CD14-positive monocyte (primary cell): ENCODE measurements around the gene TRAPPC6A. TPM values are rescaled to one million over a fixed set of nuclear protein-coding genes. Genes with fewer than 3 reads are reported as not detected.

Source experiments
- DNase-seq, 3 donors: peaks; one replicate each; pipeline ENCODE4 v3.0.0-alpha.2; 2011 to 2022
- H2AFZ ChIP-seq: 2 replicates; pipeline ENCODE4 v1.6.0; 2012; ENCODE audit warnings: mild to moderate bottlenecking, low read depth, low read length, inconsistent platforms; ENCODE audit not compliant: insufficient read depth, poor library complexity, severe bottlenecking
- H3K27ac ChIP-seq, 2 donors: 1 replicate in 1 of 2; 2 replicates in 1 of 2; pipeline ENCODE4 v1.5.1; 2012 to 2013; ENCODE audit warnings: low read length in 2 of 2, control low read depth in 1 of 2, inconsistent platforms in 1 of 2, low read depth in 1 of 2, mild to moderate bottlenecking in 1 of 2
- H3K27me3 ChIP-seq, 2 donors: one replicate each; pipeline versions ENCODE4 v1.6.0 to v1.6.1; 2011 to 2013; ENCODE audit warnings: low read length in 2 of 2; ENCODE audit not compliant: control insufficient read depth in 2 of 2, insufficient read depth in 2 of 2
- H3K36me3 ChIP-seq, 2 donors: replicated peaks in 1 of 2; 1 replicate in 1 of 2; 2 replicates in 1 of 2; pipeline versions ENCODE4 v1.5.1 to v1.6.1; 2012 to 2013; ENCODE audit warnings: low read length in 2 of 2, control low read depth in 1 of 2, inconsistent platforms in 1 of 2, mild to moderate bottlenecking in 1 of 2; ENCODE audit not compliant: insufficient read depth in 2 of 2, control insufficient read depth in 1 of 2
- H3K4me1 ChIP-seq, 2 donors: 1 replicate in 1 of 2; 2 replicates in 1 of 2; pipeline versions ENCODE4 v1.5.1 to v1.6.1; 2012 to 2013; ENCODE audit warnings: low read length in 2 of 2, control low read depth in 1 of 2, inconsistent platforms in 1 of 2, mild to moderate bottlenecking in 1 of 2, moderate library complexity in 1 of 2; ENCODE audit not compliant: insufficient read depth in 2 of 2, control insufficient read depth in 1 of 2
- H3K4me2 ChIP-seq: replicated peaks from 2 replicates; pipeline ENCODE3; 2012; ENCODE audit warnings: low read length, moderate library complexity, mild to moderate bottlenecking; ENCODE audit not compliant: poor library complexity, severe bottlenecking; ENCODE audit errors: extremely low read depth
- H3K4me3 ChIP-seq, 3 experiments: fragments of 200-600 bp in 1 of 3; sonication (generic) in 1 of 3; replicated peaks in 1 of 3; 1 replicate in 2 of 3; 2 replicates in 1 of 3; pipeline ENCODE4 v1.5.1; 2011 to 2013; ENCODE audit warnings: low read length in 3 of 3, mild to moderate bottlenecking in 3 of 3, control low read depth in 2 of 3, low read depth in 2 of 3, inconsistent platforms in 1 of 3, moderate library complexity in 1 of 3
- H3K79me2 ChIP-seq: 2 replicates; pipeline ENCODE4 v1.6.0; 2012; ENCODE audit warnings: mild to moderate bottlenecking, control low read depth, inconsistent platforms, low read length, moderate library complexity; ENCODE audit not compliant: insufficient read depth
- H3K9ac ChIP-seq: 2 replicates; pipeline ENCODE4 v1.6.0; 2017; ENCODE audit warnings: low read length, mild to moderate bottlenecking; ENCODE audit not compliant: insufficient read depth, poor library complexity, severe bottlenecking
- H3K9me3 ChIP-seq, 2 donors: replicated peaks in 1 of 2; 1 replicate in 1 of 2; 2 replicates in 1 of 2; pipeline versions ENCODE4 v1.5.1 to v1.6.1; 2012 to 2013; ENCODE audit warnings: low read length in 2 of 2, control low read depth in 1 of 2; ENCODE audit not compliant: control insufficient read depth in 1 of 2, insufficient read depth in 1 of 2
- H4K20me1 ChIP-seq: 2 replicates; pipeline ENCODE4 v1.6.0; 2012; ENCODE audit warnings: mild to moderate bottlenecking, low read length, control low read depth, moderate library complexity; ENCODE audit not compliant: insufficient read depth
- H3K27ac Mint-ChIP-seq, 7 donors: one replicate each; pipeline ENCODE4 v1.8.0; 2020; ENCODE audit warnings: mild to moderate bottlenecking in 7 of 7, mixed read lengths in 7 of 7, moderate library complexity in 6 of 7, inconsistent platforms in 2 of 7
- H3K27me3 Mint-ChIP-seq, 3 donors: one replicate each; pipeline ENCODE4 v1.8.0; 2021 to 2022; ENCODE audit warnings: low read depth in 3 of 3, mild to moderate bottlenecking in 3 of 3, mixed read lengths in 3 of 3, moderate library complexity in 3 of 3, inconsistent platforms in 1 of 3
- H3K36me3 Mint-ChIP-seq, 2 donors: one replicate each; pipeline ENCODE4 v1.8.0; 2020; ENCODE audit warnings: mixed read lengths in 2 of 2, inconsistent platforms in 1 of 2, mild to moderate bottlenecking in 1 of 2
- H3K4me1 Mint-ChIP-seq: one replicate; pipeline ENCODE4 v1.8.0; 2020; ENCODE audit warnings: mild to moderate bottlenecking, mixed read lengths
- H3K4me3 Mint-ChIP-seq, 2 donors: one replicate each; pipeline ENCODE4 v1.8.0; 2020; ENCODE audit warnings: mild to moderate bottlenecking in 2 of 2, mixed read lengths in 2 of 2, moderate library complexity in 1 of 2
- H3K9me3 Mint-ChIP-seq, 7 donors: one replicate each; pipeline ENCODE4 v1.8.0; 2020 to 2022; ENCODE audit warnings: mixed read lengths in 7 of 7, mild to moderate bottlenecking in 6 of 7, moderate library complexity in 6 of 7, inconsistent platforms in 2 of 7
- CTCF ChIP-seq: fragments of 200-600 bp; IDR thresholded peaks from one replicate; pipeline ENCODE4 v1.8.0; 2022; ENCODE audit warnings: antibody characterized with exemption, mild to moderate bottlenecking
- WGBS: methylation state at CpG from one replicate; pipeline ENCODE4 v1.1.5; 2013; ENCODE audit warnings: missing lambda C conversion rate; ENCODE audit not compliant: insufficient coverage; 5-methylcytosine and 5-hydroxymethylcytosine counted together
- intact Hi-C, 2 donors: fragments of 100-400 bp; cut with micrococcal nuclease; formaldehyde crosslinking; loops; one replicate each; pipeline versions ENCODE4 v1.15.0 to v1.15.1; 2023
- polyA plus RNA-seq, 3 donors: library from polyadenylated mRNA; depleted of rRNA in 1 of 3; unstranded in 2 of 3; stranded (reverse) in 1 of 3; fragments of 300-500 nt in 2 of 3; fragments of >200 nt in 1 of 3; fragmentation: Illumina TruSeq in 2 of 3; gene quantifications; 1 replicate in 2 of 3; 2 replicates in 1 of 3; pipeline ENCODE4 v1.2.3, GENCODE V29; 2012 to 2021

The TRAPPC6A gene
- polyA plus RNA-seq, 3 donors, result 49.7 to 82.7 (median 63.4) TPM

DNA sequence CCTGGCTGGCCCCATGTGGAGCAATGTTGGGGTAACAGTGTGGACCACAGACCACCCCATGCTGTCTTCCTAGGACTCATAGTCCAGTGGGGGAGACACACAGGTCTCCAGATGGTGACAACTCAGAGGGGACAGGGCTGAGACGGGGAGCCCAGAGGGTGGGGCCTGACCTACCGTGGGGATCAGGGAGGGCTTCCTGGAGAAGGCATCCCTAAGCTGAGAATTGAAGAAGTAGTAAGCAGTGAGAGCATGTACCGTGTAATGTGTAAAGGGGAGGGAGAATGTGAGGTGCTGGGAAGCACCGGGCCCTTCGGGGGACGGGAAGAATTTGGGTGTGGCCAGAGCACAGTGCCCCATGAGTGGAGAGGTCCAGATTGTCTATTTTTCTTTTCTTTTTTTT, 54.0 kb downstream of the TRAPPC6A start:
- no peaks in the 10 kb centered on the region for H3K9me3 ChIP-seq
- no peak for TF ChIP-seq CTCF
- Mint-ChIP-seq H3K36me3 (peaks cover 4 to 8% of the 10 kb centered on the region in 2 donors), H3K27ac (peak overlapping the region in 1 of 7 donors; percentile 79), H3K4me1 (peaks cover 11% of the 10 kb centered on the region), H3K9me3 (no peaks in the 10 kb centered on the region), H3K4me3 (no peak overlapping the region), H3K27me3 (peaks cover 0 to 4% (median 0%) of the 10 kb centered on the region in 3 donors)
- no peak overlapping the region for H2AFZ ChIP-seq
- DNase-seq, result no peak
- H3K4me1 ChIP-seq, result no peaks in the 10 kb centered on the region
- H3K4me2 ChIP-seq, result no peak overlapping the region
- no peaks in the 10 kb centered on the region for H3K36me3 ChIP-seq
- H3K27ac ChIP-seq, result no peak overlapping the region
- H3K9ac ChIP-seq, result peak overlapping the region; percentile 4
- 93% methylated on average over 5 of the region's 6 CpGs for WGBS
- H3K79me2 ChIP-seq, result peaks cover 55% of the 10 kb centered on the region
- no peaks in the 10 kb centered on the region for H3K27me3 ChIP-seq
- intact Hi-C loops, result no loop called here
- peaks cover 69% of the 10 kb centered on the region for H4K20me1 ChIP-seq
- no peak overlapping the region for H3K4me3 ChIP-seq

DNA sequence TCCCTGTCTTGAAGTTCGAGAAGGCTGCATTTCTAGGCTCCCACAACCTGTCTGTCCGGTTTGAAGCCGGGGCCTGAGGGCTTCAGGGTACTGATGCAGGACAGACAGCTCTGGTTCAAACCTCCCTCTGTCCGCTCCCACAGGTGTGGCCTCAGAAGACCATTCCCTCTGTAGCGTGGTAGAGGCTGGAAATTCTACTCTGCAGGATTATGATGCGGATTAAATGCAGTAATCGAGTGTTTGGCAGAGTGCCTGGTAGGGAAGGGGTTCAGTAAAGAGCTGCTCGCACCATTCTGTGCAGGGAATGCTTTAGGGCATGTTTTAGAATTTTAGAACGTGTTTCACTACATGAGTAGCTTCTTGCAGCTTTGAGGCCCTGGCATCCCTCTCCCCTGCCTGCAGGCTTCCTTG, 54.6 kb downstream of the TRAPPC6A start:
- Histone ChIP-seq H3K36me3 (no peaks in the 10 kb centered on the region), H3K27me3 (no peaks in the 10 kb centered on the region), H3K79me2 (peaks cover 60% of the 10 kb centered on the region), H3K4me3 (no peak overlapping the region), H3K9me3 (no peaks in the 10 kb centered on the region), H2AFZ (no peak overlapping the region), H3K4me2 (no peak overlapping the region), H3K27ac (no peak overlapping the region), H3K9ac (no peak overlapping the region), H4K20me1 (peaks cover 71% of the 10 kb centered on the region), H3K4me1 (no peaks in the 10 kb centered on the region)
- intact Hi-C loops, result no loop called here
- peaks cover 0 to 7% (median 4%) of the 10 kb centered on the region in 3 donors for H3K27me3 Mint-ChIP-seq
- no peaks in the 10 kb centered on the region for H3K9me3 Mint-ChIP-seq
- 99% methylated on average over 9 of the region's 9 CpGs for WGBS
- H3K4me1 Mint-ChIP-seq, result peaks cover 16% of the 10 kb centered on the region
- peaks cover 4 to 8% of the 10 kb centered on the region in 2 donors for H3K36me3 Mint-ChIP-seq
- peak overlapping the region in 1 of 7 donors; percentile 79 for H3K27ac Mint-ChIP-seq
- no peak for TF ChIP-seq CTCF
- no peak for DNase-seq
- no peak overlapping the region for H3K4me3 Mint-ChIP-seq
